HG03159 (cell line): ENCODE measurements around the gene TNFRSF8.
"Not testable (repeated sequence)": the region's sequence is repeated elsewhere in the genome, so short reads cannot be mapped to it uniquely, and the experiment has no call there.

Source experiments
- ATAC-seq: cut with Tn5 transposase; IDR thresholded peaks from one replicate; pipeline ENCODE4 v1.9.1; 2021; ENCODE audit warnings: mild to moderate bottlenecking, moderate library complexity; ENCODE audit not compliant: unreplicated experiment

Gene TNFRSF8

DNA sequence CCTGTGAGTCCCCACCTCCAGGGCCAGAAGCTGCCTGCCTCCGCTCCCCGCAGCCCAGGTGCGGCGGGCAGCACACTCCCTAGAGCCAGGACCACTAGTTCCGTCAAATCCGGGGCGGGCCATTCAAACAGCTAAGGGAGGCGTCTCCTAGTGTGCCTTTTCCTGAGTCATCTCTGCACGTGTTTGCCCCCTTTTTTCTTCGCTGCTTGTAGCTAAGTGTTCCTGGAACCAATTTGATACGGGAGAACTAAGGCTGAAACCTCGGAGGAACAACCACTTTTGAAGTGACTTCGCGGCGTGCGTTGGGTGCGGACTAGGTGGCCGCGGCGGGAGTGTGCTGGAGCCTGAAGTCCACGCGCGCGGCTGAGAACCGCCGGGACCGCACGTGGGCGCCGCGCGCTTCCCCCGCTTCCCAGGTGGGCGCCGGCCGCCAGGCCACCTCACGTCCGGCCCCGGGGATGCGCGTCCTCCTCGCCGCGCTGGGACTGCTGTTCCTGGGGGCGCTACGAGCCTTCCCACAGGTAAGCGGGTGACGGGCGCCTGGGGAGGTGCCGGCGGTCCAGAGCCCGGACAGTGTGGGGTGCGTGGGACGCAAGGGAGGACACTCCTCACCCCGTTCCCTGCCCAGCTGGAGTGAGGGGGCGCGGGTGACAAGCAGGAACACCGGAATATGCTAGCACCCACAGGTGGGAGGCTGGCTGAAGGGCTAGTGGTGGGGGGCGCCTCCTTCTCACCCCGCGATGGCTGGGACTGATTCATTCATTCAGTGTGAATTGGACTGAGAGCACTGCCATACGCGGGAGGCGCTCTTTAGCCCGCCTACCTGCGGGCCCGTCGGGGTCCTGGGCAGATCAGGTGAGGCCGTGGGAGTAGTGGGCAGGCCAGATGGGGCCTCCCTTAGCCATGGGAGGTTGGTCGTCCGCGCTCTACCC, at the start of gene TNFRSF8:
TSS of gene TNFRSF8 (plus strand) at position 163 of the 932 bp plus-strand sequence. CDS start at position 459, 296 bp downstream.
- ATAC-seq = no peak

DNA sequence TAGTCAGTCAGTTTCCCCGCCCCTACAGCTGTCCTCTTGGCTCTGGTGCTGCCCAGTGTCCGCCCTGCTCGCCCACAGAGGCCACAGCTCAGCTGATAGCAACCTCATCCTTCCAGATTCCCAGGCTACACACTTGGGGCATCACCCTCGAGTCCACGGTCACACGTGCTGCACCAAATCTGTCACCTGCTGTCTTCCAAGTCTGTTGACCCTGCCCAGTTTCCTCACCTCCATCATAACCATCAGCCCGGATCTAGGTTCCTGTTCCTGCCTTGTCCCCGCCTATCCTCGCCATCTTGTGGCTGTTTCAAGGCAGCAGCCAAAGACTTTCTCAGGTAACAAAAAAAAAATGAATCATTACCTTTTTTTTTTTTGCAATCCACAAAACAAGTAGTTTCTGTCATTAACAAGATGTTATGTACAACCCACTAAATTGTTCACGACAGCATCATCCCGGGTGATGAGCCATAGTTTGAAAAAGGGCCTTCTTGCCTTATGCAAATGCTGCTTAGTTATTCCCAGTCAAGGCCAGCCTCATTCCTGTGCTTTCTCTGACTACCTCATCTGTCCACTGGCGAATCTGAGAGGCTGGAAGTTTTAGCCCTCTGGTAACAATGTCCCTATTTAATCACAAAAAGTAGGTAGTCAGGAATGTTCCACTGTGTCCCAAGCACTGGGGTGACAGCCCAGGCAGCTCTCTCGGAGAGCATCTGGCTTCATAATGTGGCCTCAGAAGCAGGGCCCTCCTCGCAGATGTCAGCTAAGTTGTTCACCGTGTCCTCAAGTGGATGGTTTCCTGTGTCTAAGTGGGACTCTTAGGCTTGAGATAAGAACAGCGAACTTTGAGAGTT, 48.7 kb upstream of the TNFRSF8 start:
- ATAC-seq = no peak

DNA sequence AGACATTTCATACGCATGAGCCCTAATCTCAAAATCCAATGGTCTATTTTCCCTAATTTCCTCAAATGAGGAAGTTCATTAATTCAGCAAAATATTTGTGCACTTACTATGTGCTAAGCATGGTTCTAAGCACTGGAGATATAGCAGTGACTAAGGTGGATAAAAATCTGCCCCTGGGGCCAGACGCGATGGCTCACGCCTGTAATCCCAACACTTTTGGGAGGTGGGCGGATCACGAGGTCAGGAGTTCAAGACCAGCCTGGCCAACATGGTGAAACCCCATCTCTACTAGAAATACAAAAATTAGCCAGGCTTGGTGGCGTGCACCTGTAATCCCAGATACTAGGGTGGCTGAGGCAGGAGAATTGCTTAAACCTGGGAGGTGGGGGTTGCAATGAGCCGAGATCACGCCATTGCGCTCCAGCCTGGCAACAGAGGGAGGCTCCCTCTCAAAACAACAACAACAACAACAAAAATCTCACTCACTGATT, 48.1 kb upstream of the TNFRSF8 start:
- no peak for ATAC-seq

DNA sequence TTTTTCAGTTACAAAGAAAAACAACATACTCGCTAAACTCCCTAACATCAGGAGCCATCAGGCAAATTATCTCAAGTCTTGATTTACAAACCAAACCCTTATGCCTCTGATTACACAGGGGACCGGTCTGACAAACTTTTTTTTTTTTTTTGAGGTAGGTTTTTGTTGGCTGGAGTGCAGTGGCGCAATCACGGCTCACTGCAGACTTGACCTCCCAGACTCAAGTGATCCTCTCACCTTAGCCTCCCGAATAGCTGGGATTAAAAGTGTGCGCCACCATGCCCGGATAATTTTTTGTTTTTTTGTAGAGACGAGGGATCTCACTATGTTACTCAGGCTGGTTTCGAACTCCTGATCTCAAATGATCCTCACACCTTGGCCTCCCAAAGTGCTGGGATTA, 47.6 kb upstream of the TNFRSF8 start:
- ATAC-seq = no peak

DNA sequence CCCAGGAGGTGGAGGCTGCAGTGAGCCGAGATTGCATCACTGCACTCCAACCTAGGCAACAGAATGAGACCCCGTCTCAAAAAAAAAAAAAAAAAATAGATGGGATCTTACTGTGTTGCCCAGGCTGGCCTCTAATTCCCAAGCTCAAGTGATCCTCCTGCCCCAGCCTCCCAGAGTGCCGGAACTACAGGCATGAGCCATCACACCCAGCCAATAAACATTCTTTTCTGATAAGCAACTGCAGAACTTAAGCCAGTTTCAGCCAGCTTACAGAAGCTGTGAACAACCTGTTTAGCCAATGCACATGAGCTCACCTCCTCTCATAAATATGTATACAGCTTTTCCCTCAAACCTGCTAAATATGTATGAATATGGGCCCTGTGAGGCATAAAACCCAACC, 46.9 kb upstream of the TNFRSF8 start:
- ATAC-seq = no peak

DNA sequence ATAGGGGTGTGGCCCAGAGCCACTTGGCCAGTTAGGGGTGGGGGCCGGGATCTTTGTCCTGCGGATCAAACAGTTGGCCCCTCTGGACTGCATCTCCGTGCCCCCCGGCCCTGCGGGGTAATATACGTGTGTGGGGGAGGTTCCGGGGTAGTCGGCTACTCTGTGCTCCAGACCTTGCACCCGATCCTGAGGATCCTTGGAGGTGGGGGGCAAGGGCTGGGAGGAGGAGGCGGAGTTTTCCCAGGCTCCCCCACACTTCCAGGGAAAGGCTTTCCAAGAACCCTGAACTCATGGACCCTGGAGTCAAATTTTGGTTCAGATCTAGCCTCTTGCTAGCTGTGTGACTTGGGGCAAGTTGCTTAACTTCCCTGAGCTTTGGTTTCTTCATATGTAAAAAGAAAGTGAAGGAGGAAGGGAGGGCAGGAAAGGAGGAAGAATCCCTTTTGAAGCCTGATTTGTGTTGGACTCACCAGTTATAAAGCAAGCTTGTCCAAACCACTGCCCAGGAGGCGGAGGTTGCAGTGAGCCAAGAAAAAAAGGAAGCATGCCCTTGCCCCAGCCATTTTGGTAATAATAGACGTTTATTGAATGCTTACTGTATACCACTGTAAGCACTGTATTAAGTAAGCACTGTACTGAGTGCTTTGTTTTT, 43.1 kb upstream of the TNFRSF8 start:
- ATAC-seq = peak; percentile 4

DNA sequence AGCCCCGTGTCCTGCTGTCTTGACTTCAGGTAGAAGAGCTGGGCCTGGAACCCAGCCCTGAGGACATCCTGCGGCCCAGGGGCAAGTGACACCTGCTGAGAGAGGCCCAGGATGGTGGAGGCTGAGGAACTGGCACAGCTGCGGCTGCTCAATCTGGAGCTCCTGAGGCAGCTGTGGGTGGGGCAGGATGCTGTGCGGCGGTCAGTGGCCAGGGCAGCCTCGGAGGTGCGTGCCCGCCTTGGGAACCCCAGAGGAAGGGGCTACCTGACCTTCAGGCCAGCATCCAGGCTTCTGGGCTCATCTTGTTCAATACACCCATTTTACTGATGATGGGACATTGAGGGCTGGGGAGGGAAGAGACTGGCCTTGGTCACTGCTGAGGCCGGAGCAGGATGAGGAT, 41.5 kb upstream of the TNFRSF8 start:
- ATAC-seq = no peak

DNA sequence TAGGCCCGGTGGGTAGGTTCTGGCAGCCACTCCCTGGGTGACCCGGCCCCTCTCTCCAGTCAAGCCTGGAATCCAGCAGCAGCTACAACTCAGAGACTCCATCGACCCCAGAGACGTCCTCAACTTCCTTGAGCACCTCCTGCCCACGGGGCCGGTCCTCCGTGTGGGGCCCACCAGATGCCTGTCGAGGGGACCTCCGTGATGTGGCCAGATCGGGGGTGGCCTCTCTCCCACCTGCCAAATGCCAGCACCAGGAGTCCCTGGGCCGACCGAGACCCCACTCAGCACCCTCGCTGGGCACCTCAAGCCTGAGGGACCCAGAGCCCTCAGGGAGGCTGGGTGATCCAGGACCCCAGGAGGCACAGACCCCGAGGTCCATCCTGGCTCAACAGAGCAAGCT, 41.1 kb upstream of the TNFRSF8 start:
- ATAC-seq = no peak

DNA sequence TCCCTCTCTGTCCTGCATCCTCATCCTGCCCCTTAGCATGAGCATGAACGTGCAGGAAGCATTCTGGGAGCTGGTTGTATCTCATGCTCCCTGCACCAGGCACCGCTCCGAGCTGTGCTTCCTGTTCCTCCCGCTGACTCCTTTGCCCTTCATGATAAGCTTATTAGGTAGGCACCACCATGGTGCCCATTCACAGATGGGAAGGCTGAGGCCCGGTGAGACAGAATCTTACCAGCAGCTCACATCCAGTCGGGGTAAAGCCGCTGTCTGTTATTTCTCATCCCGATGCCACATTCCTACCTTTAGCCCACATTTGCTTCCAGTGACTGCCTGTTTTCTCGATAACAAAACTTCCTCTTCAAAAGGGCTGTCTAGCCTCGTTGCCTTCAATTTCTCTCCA, 36.5 kb upstream of the TNFRSF8 start:
- no peak for ATAC-seq

DNA sequence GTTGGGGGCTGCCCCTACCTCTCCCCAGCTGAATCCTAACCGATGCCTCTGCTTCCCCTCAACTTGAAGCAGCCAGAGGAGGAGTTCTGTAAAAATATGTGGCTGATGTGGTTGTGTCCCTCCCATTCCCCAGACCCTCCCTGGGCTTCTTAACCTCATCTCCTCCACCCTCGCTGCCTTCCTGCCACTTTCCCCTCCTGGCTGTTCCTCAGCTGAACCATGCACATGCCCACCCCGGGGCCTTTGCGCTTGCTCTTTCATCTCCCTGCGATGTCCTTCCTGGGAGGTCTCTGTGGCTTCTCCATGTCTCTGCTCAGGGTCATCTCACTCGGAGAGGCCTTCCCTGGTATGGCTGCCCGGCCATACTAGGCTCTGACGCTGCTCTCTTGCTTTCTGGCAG, 34.9 kb upstream of the TNFRSF8 start:
- no peak for ATAC-seq

DNA sequence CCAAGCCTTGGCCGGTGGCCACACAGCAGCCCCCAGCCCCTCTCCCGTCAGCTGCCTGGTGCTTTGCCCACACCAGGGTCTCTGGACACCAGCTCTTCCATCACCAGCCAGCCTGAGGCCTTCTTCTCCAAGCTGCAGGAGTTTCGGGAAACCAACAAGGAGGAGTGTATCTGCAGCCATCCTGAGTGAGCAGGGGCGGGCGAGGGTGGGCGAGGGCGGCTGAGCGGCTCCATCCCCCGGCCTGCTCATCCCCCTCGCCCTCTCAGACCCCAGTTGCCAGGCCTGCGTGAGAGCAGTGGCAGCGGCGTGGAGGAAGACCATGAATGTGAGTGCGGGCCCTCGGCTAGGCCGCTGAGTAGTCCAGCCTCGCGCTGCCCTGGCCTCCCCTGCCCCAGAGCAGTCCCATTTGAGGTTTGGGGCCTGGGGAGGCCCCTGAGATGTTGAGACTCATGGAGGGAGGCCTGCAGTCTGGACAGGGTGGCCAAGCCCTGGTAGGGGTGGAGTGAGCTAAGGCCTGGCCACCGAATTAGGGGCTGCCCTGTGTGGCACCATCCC, 34.1 kb upstream of the TNFRSF8 start:
- ATAC-seq = no peak

DNA sequence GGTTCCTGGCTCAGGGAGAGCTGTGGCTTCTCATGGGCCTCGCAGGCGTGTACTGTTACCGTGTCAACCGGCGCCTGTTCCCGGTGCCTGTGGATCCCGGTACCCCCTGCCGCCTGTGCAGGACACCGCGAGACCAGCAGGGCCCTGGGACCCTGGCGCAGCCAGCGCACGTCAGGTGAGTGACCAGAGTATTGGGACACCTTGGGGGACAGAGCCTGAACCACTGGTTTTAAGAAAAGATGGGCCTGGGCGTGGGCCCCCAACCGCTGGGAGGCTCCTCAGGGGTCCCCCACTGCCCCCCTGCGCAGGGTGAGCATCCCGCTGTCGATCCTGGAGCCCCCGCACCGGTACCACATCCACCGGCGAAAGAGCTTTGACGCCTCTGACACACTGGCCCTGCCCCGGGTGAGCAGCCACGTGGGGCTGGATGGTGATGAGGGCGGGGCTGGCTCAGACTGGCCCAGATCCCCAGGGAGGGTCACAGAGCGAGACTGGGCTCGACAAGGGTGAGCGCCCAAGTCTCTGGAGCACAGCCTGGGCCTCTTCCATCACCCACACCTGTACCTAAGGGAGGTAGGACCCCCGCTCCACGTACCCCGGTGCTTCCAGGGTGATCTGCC, 33.3 kb upstream of the TNFRSF8 start:
- ATAC-seq = no peak

DNA sequence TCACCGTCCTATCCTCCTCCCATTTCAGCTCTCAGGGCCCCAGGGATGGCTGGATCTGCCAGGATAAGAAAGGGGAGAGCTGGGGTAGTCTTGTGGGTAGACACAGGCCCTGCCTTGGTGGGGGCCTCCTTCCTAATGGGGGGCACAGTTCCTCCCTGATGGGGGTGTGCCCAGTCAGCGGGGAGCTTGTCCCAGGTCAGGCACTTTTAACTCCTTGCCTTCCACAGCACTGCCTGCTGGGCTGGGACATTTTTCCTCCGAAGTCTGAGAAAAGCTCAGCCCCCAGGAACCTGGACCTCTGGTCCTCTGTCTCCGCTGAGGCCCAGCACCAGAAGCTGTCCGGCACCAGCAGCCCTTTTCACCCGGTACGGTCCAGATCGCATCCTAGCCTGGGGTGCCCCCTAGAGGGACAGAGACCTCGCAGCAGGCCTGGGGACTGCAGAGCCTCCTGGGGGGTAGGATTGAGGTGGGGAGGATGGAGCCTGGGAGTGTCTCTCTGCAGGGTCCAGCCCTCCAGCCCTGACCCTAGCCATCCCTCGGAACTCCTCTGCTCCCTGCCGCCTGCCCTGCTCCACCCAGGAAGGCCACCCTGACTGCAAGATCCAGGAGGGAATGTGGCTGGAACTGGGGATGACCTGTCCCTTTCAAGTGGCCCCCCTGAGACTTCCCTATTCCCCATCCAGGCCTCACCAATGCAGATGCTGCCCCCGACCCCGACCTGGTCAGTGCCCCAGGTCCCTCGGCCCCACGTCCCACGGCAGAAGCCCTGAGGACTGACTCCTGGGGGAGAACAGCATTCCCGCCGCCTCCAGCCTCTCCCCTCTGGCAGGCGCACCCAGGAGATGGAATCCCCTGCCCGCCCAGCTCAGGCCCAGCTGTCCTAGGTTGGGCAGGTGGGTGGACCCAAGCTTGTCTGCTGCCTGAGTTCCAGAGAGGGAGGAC, 31.8 kb upstream of the TNFRSF8 start:
- ATAC-seq = no peak

DNA sequence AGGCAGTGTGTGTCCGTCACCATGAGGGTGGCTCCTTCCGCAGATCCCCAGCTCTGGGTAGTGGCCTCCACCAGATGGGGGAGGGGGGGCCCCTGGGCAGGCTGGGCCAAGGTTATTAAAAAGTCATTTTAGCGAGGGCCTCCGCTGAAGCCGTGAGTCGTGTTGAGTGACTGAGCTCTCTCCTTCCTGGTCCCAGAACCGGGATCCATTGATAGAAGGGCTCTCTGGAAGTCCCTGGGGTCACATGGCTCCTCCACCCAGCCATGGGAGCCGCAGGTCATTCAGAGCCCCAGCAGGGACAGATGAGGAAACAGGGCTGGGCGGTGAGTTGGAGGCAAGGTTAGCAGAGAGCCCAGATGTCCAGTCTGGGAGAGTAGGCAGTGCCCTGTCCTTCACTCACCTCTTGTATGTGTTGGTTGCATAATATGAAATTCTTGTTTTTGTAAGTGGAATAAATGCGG, 30.9 kb upstream of the TNFRSF8 start:
- ATAC-seq = no peak

DNA sequence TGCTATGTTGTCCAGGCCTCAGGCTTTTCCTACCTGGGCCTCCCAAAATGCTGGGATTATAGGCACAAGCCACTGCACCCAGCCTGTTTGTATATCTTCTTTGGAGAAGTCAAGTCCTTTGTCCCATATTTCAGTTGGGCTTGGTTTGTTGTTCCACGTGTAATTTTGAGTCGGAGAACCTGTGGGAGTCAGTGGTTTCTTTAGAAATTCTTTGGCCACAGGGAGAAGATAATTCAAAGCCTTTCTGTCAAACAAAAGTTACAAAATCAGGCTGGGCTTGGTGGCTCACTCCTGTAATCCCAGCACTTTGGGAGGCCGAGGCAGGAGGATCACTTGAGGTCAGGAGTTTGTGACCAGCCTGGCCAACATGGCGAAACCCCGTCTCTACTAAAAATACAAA, 29.7 kb upstream of the TNFRSF8 start:
- ATAC-seq = not testable (repeated sequence)

DNA sequence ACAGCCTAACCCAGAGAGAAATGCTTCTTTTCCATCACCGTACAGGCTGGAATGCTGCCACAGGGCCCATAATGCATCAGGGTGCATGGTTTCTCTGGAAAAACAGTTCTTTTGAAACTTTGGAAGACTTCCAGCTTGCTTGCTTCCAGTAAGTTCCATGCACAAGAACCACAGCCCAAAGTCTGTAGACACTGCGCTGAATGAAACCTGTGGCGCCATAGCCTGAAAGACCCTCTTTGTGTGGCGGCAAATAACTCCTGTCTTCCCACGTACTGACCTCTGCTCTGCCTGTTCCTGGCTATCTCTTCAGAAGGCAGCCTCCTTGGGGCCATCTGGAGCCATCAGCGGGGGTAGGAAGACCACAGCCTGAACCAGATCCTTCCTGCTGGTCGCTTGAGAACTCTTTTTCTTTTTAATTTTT, 28.7 kb upstream of the TNFRSF8 start:
- no peak for ATAC-seq

DNA sequence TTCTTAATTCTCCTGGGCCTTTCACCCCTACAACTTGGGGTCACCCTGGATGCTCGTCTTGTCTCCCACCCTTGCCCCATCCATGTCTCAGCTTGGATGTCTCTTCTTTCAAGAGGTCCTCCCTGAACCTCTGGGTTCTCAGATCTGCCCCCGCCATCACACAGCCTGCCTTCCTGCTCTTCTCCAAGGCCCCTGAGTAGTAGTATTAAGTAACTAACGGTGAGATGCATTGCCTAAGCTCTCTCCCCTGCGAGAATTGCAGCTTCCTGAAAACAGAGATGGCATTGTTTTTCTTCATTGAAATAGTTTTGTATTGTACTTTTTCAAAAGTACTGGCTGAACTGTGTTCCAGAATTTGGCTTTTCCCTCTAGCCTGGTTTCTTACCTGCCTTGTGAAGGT, 27.8 kb upstream of the TNFRSF8 start:
- no peak for ATAC-seq

DNA sequence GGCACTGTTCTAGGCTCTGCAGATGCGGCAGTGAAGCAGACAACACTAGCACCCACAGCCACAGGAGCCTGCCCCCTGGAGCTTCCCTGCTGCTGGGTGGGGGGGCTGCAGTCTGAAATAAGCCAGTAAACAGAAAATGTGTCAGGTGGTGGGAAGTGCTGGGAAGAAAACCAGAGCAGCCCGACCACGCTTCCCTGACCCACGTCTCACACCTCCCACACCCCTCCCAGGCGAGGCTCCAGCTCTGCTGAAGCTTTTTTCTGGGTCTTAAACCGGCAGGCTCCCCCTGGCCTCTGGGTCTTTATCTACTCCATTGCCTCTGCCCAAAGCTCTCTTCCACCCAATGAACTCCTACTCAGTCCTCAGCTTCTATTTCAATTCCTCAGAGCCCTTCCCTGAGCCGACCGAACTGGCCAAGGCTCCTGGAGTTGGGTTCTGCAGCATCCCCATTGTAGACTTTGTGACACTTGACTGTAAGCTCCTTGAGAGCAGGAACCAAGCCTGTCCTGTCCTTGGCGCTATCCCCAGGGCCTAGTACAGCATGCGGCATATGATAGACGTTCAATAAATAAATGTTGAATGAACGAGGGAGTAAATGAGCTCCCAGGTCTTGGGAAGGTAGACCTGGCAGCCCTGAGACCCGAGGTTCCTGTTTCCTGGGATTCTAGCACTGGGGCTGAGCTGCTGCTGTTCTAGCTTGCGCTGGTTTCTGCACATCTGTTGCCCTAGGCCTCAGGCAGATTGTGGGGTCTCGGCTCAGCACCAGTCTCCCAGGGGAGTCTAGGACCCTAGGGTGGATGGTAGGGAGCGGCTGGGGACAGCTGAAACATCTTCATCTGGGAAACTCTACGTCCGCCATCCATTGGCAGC, 25.4 kb upstream of the TNFRSF8 start:
- no peak for ATAC-seq
